IPS-20b (cell line): ENCODE measurements around the gene SLC20A1.

Source experiments
- H3K27ac ChIP-seq: one replicate; pipeline ENCODE4 v1.5.1; 2013; ENCODE audit warnings: low read length
- H3K27me3 ChIP-seq: 2 replicates; pipeline ENCODE4 v1.6.1; 2013; ENCODE audit warnings: mild to moderate bottlenecking, low read length, inconsistent platforms; ENCODE audit not compliant: insufficient read depth
- H3K36me3 ChIP-seq: 2 replicates; pipeline ENCODE4 v1.6.1; 2013; ENCODE audit warnings: low read depth, mild to moderate bottlenecking, inconsistent platforms, low read length, moderate library complexity; ENCODE audit not compliant: insufficient read depth
- H3K4me1 ChIP-seq: 2 replicates; pipeline ENCODE4 v1.6.1; 2013; ENCODE audit warnings: mild to moderate bottlenecking, control low read depth, inconsistent platforms, low read length, moderate library complexity; ENCODE audit not compliant: insufficient read depth
- H3K4me3 ChIP-seq: 2 replicates; pipeline ENCODE4 v1.5.1; 2013; ENCODE audit warnings: mild to moderate bottlenecking, low read length, inconsistent platforms
- H3K9ac ChIP-seq: 2 replicates; pipeline ENCODE4 v1.6.1; 2013; ENCODE audit warnings: low read depth, mild to moderate bottlenecking, inconsistent platforms, low read length, moderate library complexity
- H3K9me3 ChIP-seq: 2 replicates; pipeline ENCODE4 v1.6.1; 2013; ENCODE audit warnings: mild to moderate bottlenecking, low read depth, low read length, inconsistent platforms; ENCODE audit not compliant: insufficient read depth

SLC20A1 gene

DNA sequence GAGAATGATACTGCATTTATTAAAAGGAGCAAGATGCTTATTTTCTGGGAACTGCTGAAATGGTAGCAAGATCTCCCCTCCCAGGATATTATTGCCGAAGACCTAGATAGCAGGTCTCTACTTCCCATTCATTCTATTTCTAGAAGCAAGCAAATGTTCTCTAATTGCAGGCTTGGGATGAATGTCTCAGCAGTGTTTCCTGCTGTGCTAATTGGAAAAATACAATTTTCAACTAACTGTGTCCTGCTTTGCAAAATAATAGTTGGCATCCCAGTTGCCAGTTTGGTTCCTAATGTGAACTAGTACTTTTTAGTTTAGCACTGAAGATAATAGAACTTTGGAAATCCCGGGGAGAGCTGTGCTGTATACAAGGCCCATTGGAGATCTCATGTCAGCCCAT lies 26.1 kb downstream of the SLC20A1 start:
- H3K36me3 ChIP-seq: no peaks in the 10 kb centered on the region
- no peaks in the 10 kb centered on the region for H3K4me1 ChIP-seq
- no peak overlapping the region for H3K9ac ChIP-seq
- no peak overlapping the region for H3K27ac ChIP-seq
- no peak overlapping the region for H3K4me3 ChIP-seq
- no peaks in the 10 kb centered on the region for H3K27me3 ChIP-seq
- no peaks in the 10 kb centered on the region for H3K9me3 ChIP-seq

DNA sequence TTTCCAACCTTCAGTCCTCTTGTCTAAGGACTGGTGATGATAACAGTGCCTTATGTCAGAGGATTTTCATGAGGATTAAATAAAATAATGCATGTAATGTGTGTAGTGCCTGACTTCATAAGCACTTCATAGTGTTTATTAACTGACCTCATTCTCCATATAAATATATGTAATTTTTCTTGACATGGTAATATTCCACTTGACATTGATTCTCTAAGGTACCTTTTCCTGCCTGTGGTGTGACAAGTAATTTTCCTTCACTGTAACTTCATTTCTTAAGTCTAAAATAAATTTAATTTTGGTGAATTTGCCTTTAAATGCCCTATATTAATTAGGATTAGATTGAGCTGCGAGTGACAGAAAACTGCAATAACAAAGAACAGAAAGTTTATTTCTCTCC lies 27.3 kb downstream of the SLC20A1 start:
- no peak overlapping the region for H3K27ac ChIP-seq
- no peak overlapping the region for H3K4me3 ChIP-seq
- no peaks in the 10 kb centered on the region for H3K4me1 ChIP-seq
- H3K9ac ChIP-seq: no peak overlapping the region
- H3K27me3 ChIP-seq: no peaks in the 10 kb centered on the region
- no peaks in the 10 kb centered on the region for H3K9me3 ChIP-seq
- no peaks in the 10 kb centered on the region for H3K36me3 ChIP-seq

DNA sequence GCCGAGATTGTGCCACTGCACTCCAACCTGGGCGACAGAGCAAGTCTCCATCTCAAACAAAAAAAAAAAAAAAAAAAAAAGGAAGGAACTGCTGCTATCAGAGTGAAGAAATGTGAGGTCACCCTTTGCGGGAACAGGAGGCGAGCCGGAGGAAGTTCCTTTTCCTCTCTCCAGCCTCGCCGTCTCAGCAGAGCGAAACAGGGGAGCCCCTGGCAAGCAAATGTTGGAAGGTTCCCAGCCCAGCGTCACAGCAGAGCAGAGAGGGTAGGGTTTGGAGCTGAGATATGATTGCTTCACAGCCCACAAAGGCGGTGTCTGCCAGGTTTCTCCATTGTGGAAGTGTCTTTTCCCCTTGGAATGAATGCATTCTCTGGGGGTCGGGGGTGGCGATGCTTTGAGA lies 28.5 kb downstream of the SLC20A1 start:
- H3K27me3 ChIP-seq: no peaks in the 10 kb centered on the region
- no peaks in the 10 kb centered on the region for H3K36me3 ChIP-seq
- no peak overlapping the region for H3K27ac ChIP-seq
- H3K9me3 ChIP-seq: no peaks in the 10 kb centered on the region
- no peak overlapping the region for H3K9ac ChIP-seq
- no peaks in the 10 kb centered on the region for H3K4me1 ChIP-seq
- no peak overlapping the region for H3K4me3 ChIP-seq

DNA sequence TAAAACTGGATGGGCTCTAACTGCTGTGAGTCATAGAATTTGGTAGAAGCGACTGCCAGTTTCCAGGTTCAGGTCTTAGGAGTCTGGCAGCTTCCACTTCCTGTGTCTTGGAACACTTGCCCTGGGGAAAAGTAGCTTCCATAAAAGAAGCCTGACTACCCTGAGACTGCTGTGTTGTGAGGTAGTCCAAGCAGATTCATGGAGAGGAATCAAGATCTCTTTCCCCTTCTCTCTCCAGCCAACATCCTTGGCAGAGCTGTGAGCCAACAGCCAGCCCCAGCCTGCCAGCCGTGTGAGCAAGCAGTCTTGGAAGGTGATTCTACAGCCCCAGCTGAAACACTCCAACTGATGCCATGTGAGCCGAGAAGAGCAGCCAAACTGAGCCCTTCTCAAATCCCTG lies 33.7 kb downstream of the SLC20A1 start:
- Histone ChIP-seq H3K4me3 (no peak overlapping the region), H3K9me3 (no peaks in the 10 kb centered on the region), H3K27ac (no peak overlapping the region), H3K36me3 (no peaks in the 10 kb centered on the region), H3K9ac (no peak overlapping the region), H3K4me1 (no peaks in the 10 kb centered on the region), H3K27me3 (no peaks in the 10 kb centered on the region)

DNA sequence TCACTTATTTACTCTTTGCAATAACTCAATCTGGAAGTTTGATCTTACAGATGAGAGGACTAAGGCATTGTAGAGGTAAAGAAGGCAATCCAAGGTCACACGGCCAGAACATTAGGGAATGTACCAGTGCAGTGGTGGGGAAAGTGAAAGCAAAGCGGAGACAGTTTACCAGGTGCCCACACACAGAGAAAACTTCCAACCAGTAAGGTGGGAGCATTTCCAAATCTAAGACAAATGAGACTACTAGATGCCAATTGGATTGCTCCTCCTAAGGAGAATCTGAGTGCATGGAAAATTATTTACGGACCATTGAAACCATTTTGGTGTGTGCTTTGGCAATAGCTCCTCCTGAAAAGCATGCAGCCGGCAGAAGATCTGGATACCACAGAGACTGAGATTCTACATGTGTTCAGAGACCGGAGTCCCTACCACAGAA lies 34.9 kb downstream of the SLC20A1 start:
- Histone ChIP-seq H3K9ac (no peak overlapping the region), H3K27me3 (no peaks in the 10 kb centered on the region), H3K9me3 (no peaks in the 10 kb centered on the region), H3K27ac (no peak overlapping the region), H3K4me1 (no peaks in the 10 kb centered on the region), H3K36me3 (no peaks in the 10 kb centered on the region), H3K4me3 (no peak overlapping the region)

DNA sequence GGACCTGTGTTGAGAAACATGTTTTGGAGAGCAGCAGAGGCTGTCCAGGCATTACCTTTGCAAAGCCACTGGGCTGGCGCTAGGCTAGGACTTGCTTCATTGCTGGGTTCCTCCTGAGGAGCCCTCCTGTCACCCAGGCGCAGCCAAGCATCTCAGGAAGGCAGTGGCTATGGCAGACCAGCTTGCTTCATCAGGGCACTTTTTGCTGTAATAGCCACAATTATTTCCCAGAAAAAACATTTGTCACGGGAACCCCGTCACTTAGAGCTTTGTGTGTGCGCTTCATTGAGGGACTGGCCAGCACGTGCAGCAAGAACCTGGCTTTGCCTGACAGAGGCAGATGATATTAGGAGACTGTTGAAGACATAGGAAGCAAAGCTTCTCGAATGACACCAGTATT lies 36.4 kb downstream of the SLC20A1 start:
- Histone ChIP-seq H3K4me1 (no peaks in the 10 kb centered on the region), H3K9ac (no peak overlapping the region)

DNA sequence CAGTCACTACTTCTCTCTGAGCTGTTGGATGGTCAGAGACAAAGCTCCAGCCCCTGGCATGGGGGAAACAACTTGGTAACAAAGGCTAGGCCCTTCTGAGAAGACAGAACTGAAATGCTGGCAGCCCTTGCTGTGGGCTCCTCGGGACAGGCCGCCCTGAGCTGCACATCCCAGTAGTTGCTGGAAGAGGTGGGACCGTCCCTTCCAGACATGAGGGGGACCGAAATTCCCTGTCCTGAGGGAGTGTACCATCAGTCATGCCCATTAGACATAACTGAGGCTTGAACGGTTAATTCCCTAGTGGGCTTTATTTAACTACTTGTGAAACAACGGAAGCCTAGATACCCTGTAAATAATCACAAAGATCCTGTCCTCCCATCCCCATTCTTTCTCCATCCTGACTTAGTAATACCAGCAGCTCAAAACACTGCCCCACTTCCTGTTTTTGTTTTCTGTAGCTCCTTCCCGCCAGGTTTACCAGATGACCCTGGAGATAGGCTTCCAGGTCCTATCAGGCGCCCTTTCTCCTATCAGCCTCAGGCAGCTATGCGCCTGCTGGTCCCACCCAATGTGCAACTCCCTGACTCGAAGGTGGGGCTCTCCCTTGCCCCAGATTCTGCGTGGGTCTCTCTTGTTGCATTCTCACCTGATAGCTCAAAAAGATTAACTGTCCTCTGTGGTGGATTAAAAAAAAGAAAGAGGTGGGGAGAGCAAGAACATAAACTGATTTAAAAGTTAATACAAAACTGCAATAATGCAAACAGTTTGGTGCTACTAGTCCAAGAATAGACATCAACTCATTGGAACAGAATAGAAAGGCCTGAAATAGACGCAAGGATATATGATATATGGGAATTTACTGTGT lies 38.0 kb downstream of the SLC20A1 start:
- no peaks in the 10 kb centered on the region for H3K4me1 ChIP-seq
- H3K27ac ChIP-seq: no peak overlapping the region
- H3K27me3 ChIP-seq: no peaks in the 10 kb centered on the region
- H3K4me3 ChIP-seq: no peak overlapping the region
- H3K9ac ChIP-seq: no peak overlapping the region
- H3K36me3 ChIP-seq: no peaks in the 10 kb centered on the region
- no peaks in the 10 kb centered on the region for H3K9me3 ChIP-seq

More for the DNA sequence above, 36.4 kb downstream of the SLC20A1 start:
- Histone ChIP-seq H3K27ac (no peak overlapping the region), H3K27me3 (no peaks in the 10 kb centered on the region), H3K36me3 (no peaks in the 10 kb centered on the region), H3K9me3 (no peaks in the 10 kb centered on the region), H3K4me3 (no peak overlapping the region)

DNA sequence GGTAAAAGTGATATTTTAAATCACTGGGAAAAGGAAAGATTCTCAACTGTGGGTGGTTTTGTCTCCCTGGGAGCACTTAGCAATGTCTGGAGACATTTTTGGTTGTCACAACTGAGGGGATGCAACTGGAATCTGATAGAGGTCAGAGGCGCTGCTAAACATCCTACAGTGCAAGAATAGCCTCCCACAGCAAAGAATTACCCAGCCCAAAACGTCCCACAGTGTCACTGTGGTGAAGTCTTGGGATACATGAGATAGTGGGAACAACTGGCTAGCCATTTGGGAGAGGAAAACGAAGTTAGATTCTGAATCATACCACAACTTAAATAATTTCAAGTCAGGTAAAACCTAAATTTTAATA lies 38.7 kb downstream of the SLC20A1 start:
- no peak overlapping the region for H3K27ac ChIP-seq
- no peaks in the 10 kb centered on the region for H3K4me1 ChIP-seq
- no peaks in the 10 kb centered on the region for H3K9me3 ChIP-seq
- no peak overlapping the region for H3K4me3 ChIP-seq
- H3K9ac ChIP-seq: no peak overlapping the region
- H3K36me3 ChIP-seq: no peaks in the 10 kb centered on the region
- H3K27me3 ChIP-seq: no peaks in the 10 kb centered on the region

DNA sequence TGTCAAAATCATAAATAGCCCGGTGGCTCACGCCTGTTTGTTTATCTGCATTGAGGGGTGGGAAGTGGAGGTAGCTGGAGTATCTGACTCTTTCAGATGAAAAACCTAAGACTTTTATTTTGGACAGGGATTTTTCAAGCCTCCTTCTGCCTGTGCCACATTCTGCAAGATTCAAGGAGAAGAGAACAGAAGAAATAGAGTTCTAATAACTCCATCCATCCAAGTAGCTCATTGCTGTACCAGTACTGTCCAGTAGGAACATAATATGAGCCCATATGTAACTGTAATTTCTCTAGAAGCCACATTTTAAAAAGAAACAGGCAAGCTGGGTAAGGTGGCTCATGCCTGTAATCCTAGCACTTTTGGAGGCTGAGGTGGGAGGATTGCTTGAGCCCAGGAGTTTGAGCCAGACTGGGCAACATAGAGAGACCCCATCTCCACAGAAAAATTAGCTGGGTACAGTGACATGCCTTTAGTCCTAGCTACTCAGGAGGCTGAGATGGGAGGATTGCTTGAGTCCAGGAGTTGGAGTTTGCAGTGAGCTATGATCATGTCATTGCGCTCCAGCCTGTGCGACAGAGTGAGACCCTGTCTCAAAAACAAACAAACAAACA lies 39.6 kb downstream of the SLC20A1 start:
- Histone ChIP-seq H3K9ac (no peak overlapping the region), H3K9me3 (no peaks in the 10 kb centered on the region), H3K4me1 (no peaks in the 10 kb centered on the region), H3K36me3 (no peaks in the 10 kb centered on the region), H3K27me3 (no peaks in the 10 kb centered on the region), H3K4me3 (no peak overlapping the region), H3K27ac (no peak overlapping the region)

DNA sequence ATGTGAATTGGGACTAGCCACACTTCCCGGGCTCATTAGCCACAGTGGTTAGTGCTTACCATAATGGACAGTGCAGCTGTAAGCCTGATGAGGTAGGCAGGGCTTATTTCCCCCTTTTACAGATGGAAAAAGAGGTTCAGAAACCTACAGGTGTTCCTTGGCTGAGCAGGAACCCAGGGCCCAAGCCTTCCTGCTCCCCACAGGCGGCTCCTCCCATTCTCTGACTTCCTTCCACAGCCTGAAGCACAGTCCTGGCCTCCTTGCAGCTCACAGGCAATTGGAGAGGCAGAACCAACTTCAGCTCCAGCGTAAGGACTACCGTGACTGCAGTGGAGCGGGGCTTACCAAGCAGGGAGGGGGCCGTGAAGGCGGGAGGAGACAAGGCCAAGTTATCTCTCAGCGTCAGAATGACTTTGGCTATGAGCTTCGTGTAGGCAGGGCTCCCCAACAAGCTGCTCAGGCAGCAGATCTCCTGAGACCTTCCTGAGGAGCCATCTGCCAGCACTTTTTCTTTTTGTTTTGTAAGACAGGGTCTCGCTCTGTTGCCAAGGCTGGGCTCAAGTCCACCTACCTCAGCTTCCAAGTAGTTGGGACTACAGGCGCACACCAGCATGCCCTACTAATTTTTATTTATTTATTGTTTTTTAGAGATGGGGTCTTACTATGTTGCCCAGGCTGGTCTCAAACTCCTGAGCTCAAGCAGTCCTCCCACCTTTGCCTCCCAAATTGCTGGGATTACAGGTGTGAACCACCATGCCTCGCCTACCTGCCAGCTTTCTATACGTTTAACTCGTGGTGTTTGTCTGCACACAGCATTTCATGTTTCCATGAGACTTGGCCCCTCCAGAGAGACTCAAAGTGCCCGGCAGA lies 40.8 kb downstream of the SLC20A1 start:
- Histone ChIP-seq H3K27ac (no peak overlapping the region), H3K27me3 (no peaks in the 10 kb centered on the region), H3K4me3 (no peak overlapping the region), H3K9ac (no peak overlapping the region), H3K36me3 (no peaks in the 10 kb centered on the region), H3K4me1 (no peaks in the 10 kb centered on the region), H3K9me3 (no peaks in the 10 kb centered on the region)

DNA sequence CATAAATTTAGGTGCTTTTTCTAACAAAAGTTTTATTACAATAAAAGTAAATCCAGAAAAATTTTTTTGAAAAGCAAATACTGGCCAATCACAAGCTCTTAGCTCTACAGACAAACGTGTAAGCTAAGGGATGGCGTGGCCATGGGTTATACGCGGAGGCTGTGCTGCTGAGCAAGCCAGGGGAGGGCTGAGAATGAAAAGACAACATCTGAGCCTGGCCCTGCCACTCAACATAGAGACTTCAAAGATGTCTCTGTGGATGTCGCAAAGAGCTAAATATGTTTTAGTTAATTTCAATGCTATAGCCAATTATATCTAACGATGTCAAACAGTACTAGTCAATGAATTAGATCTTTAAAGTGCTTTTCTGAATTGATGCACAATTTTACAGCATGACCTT lies 41.8 kb downstream of the SLC20A1 start:
- H3K27me3 ChIP-seq: no peaks in the 10 kb centered on the region
- H3K9ac ChIP-seq: no peak overlapping the region
- H3K9me3 ChIP-seq: no peaks in the 10 kb centered on the region
- H3K27ac ChIP-seq: no peak overlapping the region
- no peak overlapping the region for H3K4me3 ChIP-seq
- H3K4me1 ChIP-seq: peaks cover under 1% of the 10 kb centered on the region; the same call in 1 of the 2 replicates
- no peaks in the 10 kb centered on the region for H3K36me3 ChIP-seq
